ENCODE data around the gene SSBP4.

- TF ChIP-seq POLR2A (IDR thresholded peaks at IDR 0.05) = no peak
- TF ChIP-seq, protein P1, sequence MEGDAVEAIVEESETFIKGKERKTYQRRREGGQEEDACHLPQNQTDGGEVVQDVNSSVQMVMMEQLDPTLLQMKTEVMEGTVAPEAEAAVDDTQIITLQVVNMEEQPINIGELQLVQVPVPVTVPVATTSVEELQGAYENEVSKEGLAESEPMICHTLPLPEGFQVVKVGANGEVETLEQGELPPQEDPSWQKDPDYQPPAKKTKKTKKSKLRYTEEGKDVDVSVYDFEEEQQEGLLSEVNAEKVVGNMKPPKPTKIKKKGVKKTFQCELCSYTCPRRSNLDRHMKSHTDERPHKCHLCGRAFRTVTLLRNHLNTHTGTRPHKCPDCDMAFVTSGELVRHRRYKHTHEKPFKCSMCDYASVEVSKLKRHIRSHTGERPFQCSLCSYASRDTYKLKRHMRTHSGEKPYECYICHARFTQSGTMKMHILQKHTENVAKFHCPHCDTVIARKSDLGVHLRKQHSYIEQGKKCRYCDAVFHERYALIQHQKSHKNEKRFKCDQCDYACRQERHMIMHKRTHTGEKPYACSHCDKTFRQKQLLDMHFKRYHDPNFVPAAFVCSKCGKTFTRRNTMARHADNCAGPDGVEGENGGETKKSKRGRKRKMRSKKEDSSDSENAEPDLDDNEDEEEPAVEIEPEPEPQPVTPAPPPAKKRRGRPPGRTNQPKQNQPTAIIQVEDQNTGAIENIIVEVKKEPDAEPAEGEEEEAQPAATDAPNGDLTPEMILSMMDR (IDR thresholded peaks at IDR 0.05) = no peak
These were observed 33.2 kb downstream of the SSBP4 start for GRCh38 chr19:18452386-18452785.
